HG02981 (cell line): ENCODE data around the gene FBXW11.

Source experiments
- ATAC-seq: cut with Tn5 transposase; IDR thresholded peaks from one replicate; pipeline ENCODE4 v1.9.1; 2021; ENCODE audit warnings: mild to moderate bottlenecking, moderate library complexity; ENCODE audit not compliant: unreplicated experiment

The FBXW11 gene

GRCh38 chr5:172006321-172007174 is at the start of gene FBXW11:
Gene FBXW11 (minus strand): TSS chr5:172006638. CDS start chr5:172006502, 136 bp downstream.
- peak; percentile 84 for ATAC-seq

- ATAC-seq, result no peak
Measured at GRCh38 chr5:172055996-172056395, 49.6 kb upstream of the FBXW11 start.

- ATAC-seq, result no peak
Measured at GRCh38 chr5:172055421-172055820, 49.0 kb upstream of the FBXW11 start.

GRCh38 chr5:172054611-172055153 is 48.2 kb upstream of the FBXW11 start:
- ATAC-seq, result no peak

GRCh38 chr5:172052450-172053236 is 46.2 kb upstream of the FBXW11 start:
- no peak for ATAC-seq

GRCh38 chr5:172051643-172052339 is 45.4 kb upstream of the FBXW11 start:
- ATAC-seq, result no peak

GRCh38 chr5:172050080-172050479 is 43.6 kb upstream of the FBXW11 start:
- ATAC-seq, result no peak

GRCh38 chr5:172049226-172049796 is 42.9 kb upstream of the FBXW11 start:
- ATAC-seq, result no peak

GRCh38 chr5:172048539-172049101 is 42.2 kb upstream of the FBXW11 start:
- no peak for ATAC-seq

GRCh38 chr5:172048170-172048422 is 41.7 kb upstream of the FBXW11 start:
- ATAC-seq, result no peak

GRCh38 chr5:172046593-172046992 is 40.2 kb upstream of the FBXW11 start:
- ATAC-seq, result no peak

- ATAC-seq, result no peak
Measured at GRCh38 chr5:172045315-172045632, 38.8 kb upstream of the FBXW11 start.

- no peak for ATAC-seq
Measured at GRCh38 chr5:172044631-172045314, 38.3 kb upstream of the FBXW11 start.

- ATAC-seq, result no peak
Measured at GRCh38 chr5:172043865-172044264, 37.4 kb upstream of the FBXW11 start.

GRCh38 chr5:172042183-172042582 is 35.7 kb upstream of the FBXW11 start:
- no peak for ATAC-seq

- no peak for ATAC-seq
Measured at GRCh38 chr5:172038167-172038566, 31.7 kb upstream of the FBXW11 start.

GRCh38 chr5:172035049-172035448 is 28.6 kb upstream of the FBXW11 start:
- no peak for ATAC-seq

- no peak for ATAC-seq
Measured at GRCh38 chr5:172031894-172032461, 25.5 kb upstream of the FBXW11 start.

GRCh38 chr5:172029876-172030275 is 23.4 kb upstream of the FBXW11 start:
- ATAC-seq, result no peak

GRCh38 chr5:172028167-172028566 is 21.7 kb upstream of the FBXW11 start:
- ATAC-seq, result no peak
